Right atrium auricular region (tissue), 2 donors: ENCODE data around the gene USB1. TPM values are rescaled to one million over a fixed set of nuclear protein-coding genes. Genes with fewer than 3 reads are reported as not detected.

Experiments
- total RNA-seq, 2 donors: library from RNA; depleted of rRNA; stranded (reverse); fragments of >200 nt; gene quantifications; one replicate each; pipeline ENCODE4 v1.1.0, GENCODE V29; 2016

Gene USB1
- total RNA-seq, 2 donors from 2014 or later = 32.2 to 43.2 TPM

Other genes starting within 250 kb of the USB1 start
- gene KIFC3, start 198.9 kb upstream of the USB1 start, total RNA-seq = 10 to 100 TPM; 40.6 to 59.5 TPM
- gene CNGB1, start 30.3 kb upstream of the USB1 start, total RNA-seq = not detected
- gene ZNF319, start 735 bp upstream of the USB1 start, total RNA-seq = 1 to 10 TPM; 5.1 to 6.6 TPM
- gene MMP15, start 24.3 kb downstream of the USB1 start, total RNA-seq = 10 to 100 TPM; 36.9 to 52.3 TPM
- 10 to 100 TPM; 36.9 to 64.2 TPM for gene CFAP20, start 128.0 kb downstream of the USB1 start, total RNA-seq
- 10 to 100 TPM; 17.2 to 18.1 TPM for gene CSNK2A2, start 196.7 kb downstream of the USB1 start, total RNA-seq